ENCODE data around the gene VIM. TPM values are rescaled to one million over a fixed set of nuclear protein-coding genes. Genes with fewer than 3 reads are reported as not detected.

VIM gene
- total and polyA plus RNA-seq, 4 donors, result 800 to 1,640 (median 1,361) TPM

DNA sequence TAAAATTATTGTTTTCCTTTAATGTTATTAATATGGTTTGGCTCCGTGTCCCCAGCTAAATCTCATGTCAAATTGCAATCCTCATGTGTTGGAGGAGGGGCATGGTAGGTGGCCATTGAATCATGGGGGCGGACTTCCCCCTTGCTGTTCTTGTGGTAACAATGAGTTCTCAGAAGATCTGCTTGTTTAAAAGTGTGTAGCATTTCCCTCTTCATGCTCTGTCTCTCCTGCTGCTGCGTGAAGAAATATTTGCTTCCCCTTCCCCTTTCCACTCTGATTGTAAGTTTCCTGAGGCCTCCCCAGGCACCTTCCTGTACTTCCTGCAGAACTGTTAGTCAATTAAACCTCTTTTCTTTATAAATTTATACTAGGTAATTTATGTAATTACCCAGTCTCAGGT lies 27.5 kb downstream of the VIM start:
- 46 to 51% methylated on average over 3 of the region's 3 CpGs for WGBS, 2 donors
- DNase-seq (no peak), ATAC-seq (ENCODE audit: insufficient read depth, low FRiP score) (no peak)
- TF ChIP-seq, protein P1, sequence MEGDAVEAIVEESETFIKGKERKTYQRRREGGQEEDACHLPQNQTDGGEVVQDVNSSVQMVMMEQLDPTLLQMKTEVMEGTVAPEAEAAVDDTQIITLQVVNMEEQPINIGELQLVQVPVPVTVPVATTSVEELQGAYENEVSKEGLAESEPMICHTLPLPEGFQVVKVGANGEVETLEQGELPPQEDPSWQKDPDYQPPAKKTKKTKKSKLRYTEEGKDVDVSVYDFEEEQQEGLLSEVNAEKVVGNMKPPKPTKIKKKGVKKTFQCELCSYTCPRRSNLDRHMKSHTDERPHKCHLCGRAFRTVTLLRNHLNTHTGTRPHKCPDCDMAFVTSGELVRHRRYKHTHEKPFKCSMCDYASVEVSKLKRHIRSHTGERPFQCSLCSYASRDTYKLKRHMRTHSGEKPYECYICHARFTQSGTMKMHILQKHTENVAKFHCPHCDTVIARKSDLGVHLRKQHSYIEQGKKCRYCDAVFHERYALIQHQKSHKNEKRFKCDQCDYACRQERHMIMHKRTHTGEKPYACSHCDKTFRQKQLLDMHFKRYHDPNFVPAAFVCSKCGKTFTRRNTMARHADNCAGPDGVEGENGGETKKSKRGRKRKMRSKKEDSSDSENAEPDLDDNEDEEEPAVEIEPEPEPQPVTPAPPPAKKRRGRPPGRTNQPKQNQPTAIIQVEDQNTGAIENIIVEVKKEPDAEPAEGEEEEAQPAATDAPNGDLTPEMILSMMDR (IDR thresholded peaks at IDR 0.05; ENCODE audit: control extremely low read depth, extremely low read depth), result no peak
- no peak overlapping the region for H3K4me3 ChIP-seq
- no peak overlapping the region for H3K27ac ChIP-seq (ENCODE audit: low read depth in 1 of 2, low read length in 1 of 2)
- H3K4me1 ChIP-seq (ENCODE audit: control insufficient read depth in 5 of 5, insufficient read depth in 5 of 5, low read length in 5 of 5), result peaks cover 0 to 11% (median 0%) of the 10 kb centered on the region in 5 donors
- no peaks in the 10 kb centered on the region for H3K9me3 ChIP-seq (ENCODE audit: control insufficient read depth in 4 of 4, insufficient read depth in 3 of 4, low read length in 3 of 4)
- H3K27me3 ChIP-seq (ENCODE audit: control insufficient read depth in 3 of 3, insufficient read depth in 3 of 3, low read length in 2 of 3), result no peaks in the 10 kb centered on the region
- no peak overlapping the region for H3K9ac ChIP-seq (ENCODE audit: insufficient read depth in 1 of 2, low read length in 2 of 2)
- H3K36me3 ChIP-seq (ENCODE audit: control insufficient read depth in 4 of 4, insufficient read depth in 4 of 4, low read length in 4 of 4), result no peaks in the 10 kb centered on the region

DNA sequence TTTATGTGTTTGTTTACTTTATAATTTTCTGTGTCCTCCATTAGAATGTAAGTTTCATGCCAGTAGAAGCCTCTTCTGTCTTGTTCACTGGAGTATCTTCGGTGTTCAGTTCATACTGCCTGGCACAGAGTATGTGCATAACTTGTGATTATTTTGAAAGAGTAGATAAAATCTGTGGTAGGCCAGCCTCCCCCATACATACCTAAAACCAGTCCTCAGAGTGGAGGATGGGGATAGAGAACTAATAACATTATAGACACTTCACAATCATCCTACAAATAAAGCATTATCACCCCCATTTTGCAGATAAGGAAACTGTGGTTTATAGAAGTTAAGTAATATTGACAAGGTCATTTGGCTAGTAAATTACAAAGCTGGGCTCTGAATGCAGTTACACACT lies 28.0 kb downstream of the VIM start:
- DNase-seq (no peak), ATAC-seq (ENCODE audit: insufficient read depth, low FRiP score) (no peak)
- no peaks in the 10 kb centered on the region for H3K9me3 ChIP-seq (ENCODE audit: control insufficient read depth in 4 of 4, insufficient read depth in 3 of 4, low read length in 3 of 4)
- 90% methylated on average over 1 of the region's 1 CpG for WGBS, 2 donors
- no peak overlapping the region for H3K4me3 ChIP-seq
- no peaks in the 10 kb centered on the region for H3K27me3 ChIP-seq (ENCODE audit: control insufficient read depth in 3 of 3, insufficient read depth in 3 of 3, low read length in 2 of 3)
- H3K4me1 ChIP-seq (ENCODE audit: control insufficient read depth in 5 of 5, insufficient read depth in 5 of 5, low read length in 5 of 5), result peaks cover 0 to 11% (median 0%) of the 10 kb centered on the region in 5 donors
- no peak overlapping the region for H3K9ac ChIP-seq (ENCODE audit: insufficient read depth in 1 of 2, low read length in 2 of 2)
- TF ChIP-seq, protein P1 (IDR thresholded peaks at IDR 0.05; ENCODE audit: control extremely low read depth, extremely low read depth), result no peak
- H3K27ac ChIP-seq (ENCODE audit: low read depth in 1 of 2, low read length in 1 of 2), result no peak overlapping the region
- H3K36me3 ChIP-seq (ENCODE audit: control insufficient read depth in 4 of 4, insufficient read depth in 4 of 4, low read length in 4 of 4), result no peaks in the 10 kb centered on the region

DNA sequence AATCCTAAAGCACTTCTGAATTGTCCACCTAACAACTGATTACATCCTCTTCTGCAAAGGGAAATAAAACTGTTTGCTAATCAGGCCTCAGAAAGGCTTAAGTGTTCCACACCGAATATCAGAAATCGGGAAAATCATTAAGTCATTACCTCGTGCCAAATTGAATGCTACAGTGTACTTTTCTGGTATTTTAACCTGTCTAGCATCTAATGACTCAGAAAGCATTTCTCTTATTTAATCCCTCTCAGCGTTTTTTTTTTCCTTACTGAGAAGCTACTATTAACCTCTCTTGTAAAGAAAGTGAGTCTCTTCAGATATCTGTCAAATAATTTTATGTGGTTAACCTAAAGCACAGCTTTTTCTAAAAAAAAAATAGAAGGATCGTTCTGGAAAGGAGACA lies 28.6 kb downstream of the VIM start:
- H3K9ac ChIP-seq (ENCODE audit: insufficient read depth in 1 of 2, low read length in 2 of 2), result no peak overlapping the region
- TF ChIP-seq, protein P1 (IDR thresholded peaks at IDR 0.05; ENCODE audit: control extremely low read depth, extremely low read depth), result no peak
- H3K36me3 ChIP-seq (ENCODE audit: control insufficient read depth in 4 of 4, insufficient read depth in 4 of 4, low read length in 4 of 4), result no peaks in the 10 kb centered on the region
- DNase-seq, result no peak
- H3K4me1 ChIP-seq (ENCODE audit: control insufficient read depth in 5 of 5, insufficient read depth in 5 of 5, low read length in 5 of 5), result peaks cover 0 to 11% (median 0%) of the 10 kb centered on the region in 5 donors
- no peaks in the 10 kb centered on the region for H3K27me3 ChIP-seq (ENCODE audit: control insufficient read depth in 3 of 3, insufficient read depth in 3 of 3, low read length in 2 of 3)
- no peak overlapping the region for H3K27ac ChIP-seq (ENCODE audit: low read depth in 1 of 2, low read length in 1 of 2)
- H3K4me3 ChIP-seq, result no peak overlapping the region
- no peak for ATAC-seq (ENCODE audit: insufficient read depth, low FRiP score)
- 74 to 91% methylated on average over 5 of the region's 5 CpGs for WGBS, 2 donors
- H3K9me3 ChIP-seq (ENCODE audit: control insufficient read depth in 4 of 4, insufficient read depth in 3 of 4, low read length in 3 of 4), result peaks cover 0 to 3% (median 0%) of the 10 kb centered on the region in 4 donors

Measured in lung (tissue), 12 donors.